Stimulated activated CD8-positive, alpha-beta memory T cell treated with anti-CD3 and anti-CD28 coated beads, Interleukin-7, amount 100 ng/mL, for 24 hours (primary cell): ENCODE measurements around the gene SLF2.
"Not testable (repeated sequence)": the region's sequence is repeated elsewhere in the genome, so short reads cannot be mapped to it uniquely, and the experiment has no call there.

Experiments
- DNase-seq: peaks from one replicate; pipeline ENCODE4 v3.0.0-alpha.2; 2020; ENCODE audit warnings: low read depth

SLF2 gene

GRCh38 chr10:100962351-100963080 lies 49.8 kb downstream of the SLF2 start:
- no peak for DNase-seq

- no peak for DNase-seq
These were observed 51.1 kb downstream of the SLF2 start for GRCh38 chr10:100963826-100964225.

GRCh38 chr10:100965820-100966219 lies 53.1 kb downstream of the SLF2 start:
- DNase-seq, result no peak

- DNase-seq, result no peak
These were observed 54.1 kb downstream of the SLF2 start for GRCh38 chr10:100966887-100967286.

GRCh38 chr10:100967332-100967731 lies 54.6 kb downstream of the SLF2 start:
- DNase-seq, result no peak

GRCh38 chr10:100968062-100968736 lies 55.4 kb downstream of the SLF2 start:
- DNase-seq, result no peak

- DNase-seq, result no peak
These were observed 56.1 kb downstream of the SLF2 start for GRCh38 chr10:100968863-100969186.

- DNase-seq, result no peak
These were observed 56.7 kb downstream of the SLF2 start, which contains the start of gene SEMA4G for GRCh38 chr10:100969187-100970075. Gene SEMA4G, plus strand, starts transcription at chr10:100969504. Its CDS starts 3,409 bp downstream, at chr10:100972913.

GRCh38 chr10:100970076-100970913 lies 57.5 kb downstream of the SLF2 start:
- no peak for DNase-seq

- DNase-seq, result no peak
These were observed 58.4 kb downstream of the SLF2 start for GRCh38 chr10:100970914-100971811.

GRCh38 chr10:100972115-100972903 lies 59.5 kb downstream of the SLF2 start:
- DNase-seq, result no peak

- DNase-seq, result no peak
These were observed 60.3 kb downstream of the SLF2 start for GRCh38 chr10:100972904-100973535.

GRCh38 chr10:100975397-100975796 lies 62.6 kb downstream of the SLF2 start:
- not testable (repeated sequence) for DNase-seq

GRCh38 chr10:100976906-100977305 lies 64.1 kb downstream of the SLF2 start:
- DNase-seq, result no peak

- no peak for DNase-seq
These were observed 64.7 kb downstream of the SLF2 start for GRCh38 chr10:100977436-100977835.

- no peak for DNase-seq
These were observed 65.5 kb downstream of the SLF2 start for GRCh38 chr10:100978121-100978900.

GRCh38 chr10:100978901-100979195 lies 66.1 kb downstream of the SLF2 start:
- DNase-seq, result no peak

- DNase-seq, result no peak
These were observed 67.1 kb downstream of the SLF2 start for GRCh38 chr10:100979791-100980272.

- DNase-seq, result no peak
These were observed 67.5 kb downstream of the SLF2 start for GRCh38 chr10:100980311-100980710.
